A549 (cell line): ENCODE measurements around the gene ADH1A.

Experiments
- KDM5A ChIP-seq: fragments of 200-600 bp; sonication (generic); IDR thresholded peaks from 2 replicates; pipeline ENCODE4 v1.6.1; 2016; ENCODE audit warnings: antibody characterized with exemption, mild to moderate bottlenecking
- TF ChIP-seq, protein P1 (sequence below): fragments of 200-600 bp; sonication (generic); IDR thresholded peaks from 2 replicates; pipeline ENCODE4 v1.6.1; 2016; ENCODE audit warnings: antibody characterized with exemption, mild to moderate bottlenecking, moderate library complexity
- TF ChIP-seq, protein P2 (sequence below): fragments of >200 bp; sonication (Bioruptor Twin); formaldehyde crosslinking; IDR thresholded peaks from 3 replicates; pipeline ENCODE4 v1.5.1; 2016

DNA sequence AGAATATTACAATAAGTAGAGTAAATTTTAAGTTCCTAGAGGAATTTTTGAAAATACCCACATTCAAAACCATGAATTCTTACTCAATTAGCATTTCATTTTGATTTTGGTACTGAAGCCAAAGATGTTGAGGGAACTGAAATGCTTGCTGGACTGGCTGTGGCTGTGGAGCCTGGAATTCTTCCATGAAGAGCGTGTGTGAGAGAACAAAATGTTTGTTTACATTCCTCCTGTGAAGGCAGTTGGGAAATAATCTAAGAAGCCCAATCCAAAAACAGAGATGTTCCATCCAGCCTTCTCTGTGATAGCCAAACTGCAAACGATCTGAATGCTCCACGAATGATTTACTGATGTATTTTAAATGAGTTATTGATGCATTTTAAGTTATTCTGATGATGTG lies 34.2 kb upstream of the ADH1A start:
- TF ChIP-seq, protein P1, sequence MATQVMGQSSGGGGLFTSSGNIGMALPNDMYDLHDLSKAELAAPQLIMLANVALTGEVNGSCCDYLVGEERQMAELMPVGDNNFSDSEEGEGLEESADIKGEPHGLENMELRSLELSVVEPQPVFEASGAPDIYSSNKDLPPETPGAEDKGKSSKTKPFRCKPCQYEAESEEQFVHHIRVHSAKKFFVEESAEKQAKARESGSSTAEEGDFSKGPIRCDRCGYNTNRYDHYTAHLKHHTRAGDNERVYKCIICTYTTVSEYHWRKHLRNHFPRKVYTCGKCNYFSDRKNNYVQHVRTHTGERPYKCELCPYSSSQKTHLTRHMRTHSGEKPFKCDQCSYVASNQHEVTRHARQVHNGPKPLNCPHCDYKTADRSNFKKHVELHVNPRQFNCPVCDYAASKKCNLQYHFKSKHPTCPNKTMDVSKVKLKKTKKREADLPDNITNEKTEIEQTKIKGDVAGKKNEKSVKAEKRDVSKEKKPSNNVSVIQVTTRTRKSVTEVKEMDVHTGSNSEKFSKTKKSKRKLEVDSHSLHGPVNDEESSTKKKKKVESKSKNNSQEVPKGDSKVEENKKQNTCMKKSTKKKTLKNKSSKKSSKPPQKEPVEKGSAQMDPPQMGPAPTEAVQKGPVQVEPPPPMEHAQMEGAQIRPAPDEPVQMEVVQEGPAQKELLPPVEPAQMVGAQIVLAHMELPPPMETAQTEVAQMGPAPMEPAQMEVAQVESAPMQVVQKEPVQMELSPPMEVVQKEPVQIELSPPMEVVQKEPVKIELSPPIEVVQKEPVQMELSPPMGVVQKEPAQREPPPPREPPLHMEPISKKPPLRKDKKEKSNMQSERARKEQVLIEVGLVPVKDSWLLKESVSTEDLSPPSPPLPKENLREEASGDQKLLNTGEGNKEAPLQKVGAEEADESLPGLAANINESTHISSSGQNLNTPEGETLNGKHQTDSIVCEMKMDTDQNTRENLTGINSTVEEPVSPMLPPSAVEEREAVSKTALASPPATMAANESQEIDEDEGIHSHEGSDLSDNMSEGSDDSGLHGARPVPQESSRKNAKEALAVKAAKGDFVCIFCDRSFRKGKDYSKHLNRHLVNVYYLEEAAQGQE = no peak
- no peak for TF ChIP-seq KDM5A
- TF ChIP-seq, protein P2, sequence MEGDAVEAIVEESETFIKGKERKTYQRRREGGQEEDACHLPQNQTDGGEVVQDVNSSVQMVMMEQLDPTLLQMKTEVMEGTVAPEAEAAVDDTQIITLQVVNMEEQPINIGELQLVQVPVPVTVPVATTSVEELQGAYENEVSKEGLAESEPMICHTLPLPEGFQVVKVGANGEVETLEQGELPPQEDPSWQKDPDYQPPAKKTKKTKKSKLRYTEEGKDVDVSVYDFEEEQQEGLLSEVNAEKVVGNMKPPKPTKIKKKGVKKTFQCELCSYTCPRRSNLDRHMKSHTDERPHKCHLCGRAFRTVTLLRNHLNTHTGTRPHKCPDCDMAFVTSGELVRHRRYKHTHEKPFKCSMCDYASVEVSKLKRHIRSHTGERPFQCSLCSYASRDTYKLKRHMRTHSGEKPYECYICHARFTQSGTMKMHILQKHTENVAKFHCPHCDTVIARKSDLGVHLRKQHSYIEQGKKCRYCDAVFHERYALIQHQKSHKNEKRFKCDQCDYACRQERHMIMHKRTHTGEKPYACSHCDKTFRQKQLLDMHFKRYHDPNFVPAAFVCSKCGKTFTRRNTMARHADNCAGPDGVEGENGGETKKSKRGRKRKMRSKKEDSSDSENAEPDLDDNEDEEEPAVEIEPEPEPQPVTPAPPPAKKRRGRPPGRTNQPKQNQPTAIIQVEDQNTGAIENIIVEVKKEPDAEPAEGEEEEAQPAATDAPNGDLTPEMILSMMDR = no peak
